GM06990 (cell line): ENCODE measurements around the gene CTSA.

Experiments used
- DNase-seq: peaks from one replicate; pipeline ENCODE4 v3.0.0-alpha.2; 2011; ENCODE audit not compliant: insufficient read length; ENCODE audit errors: extremely low read depth
- H3K27me3 ChIP-seq: replicated peaks from 2 replicates; pipeline ENCODE4 v1.6.0; 2011; ENCODE audit warnings: low read length; ENCODE audit not compliant: control insufficient read depth, insufficient read depth
- H3K36me3 ChIP-seq: 2 replicates; pipeline ENCODE4 v1.5.1; 2011; ENCODE audit warnings: low read length; ENCODE audit not compliant: control insufficient read depth, insufficient read depth
- H3K4me3 ChIP-seq: replicated peaks from 2 replicates; pipeline ENCODE4 v1.5.1; 2011; ENCODE audit warnings: low read depth, mild to moderate bottlenecking, control low read depth, low read length
- TF ChIP-seq, protein P1 (sequence below): IDR thresholded peaks from 2 replicates; pipeline ENCODE4 v1.5.1; 2011; ENCODE audit warnings: low read length, control low read depth, mild to moderate bottlenecking, inconsistent platforms; ENCODE audit not compliant: insufficient read depth, poor library complexity, severe bottlenecking

Gene CTSA

DNA sequence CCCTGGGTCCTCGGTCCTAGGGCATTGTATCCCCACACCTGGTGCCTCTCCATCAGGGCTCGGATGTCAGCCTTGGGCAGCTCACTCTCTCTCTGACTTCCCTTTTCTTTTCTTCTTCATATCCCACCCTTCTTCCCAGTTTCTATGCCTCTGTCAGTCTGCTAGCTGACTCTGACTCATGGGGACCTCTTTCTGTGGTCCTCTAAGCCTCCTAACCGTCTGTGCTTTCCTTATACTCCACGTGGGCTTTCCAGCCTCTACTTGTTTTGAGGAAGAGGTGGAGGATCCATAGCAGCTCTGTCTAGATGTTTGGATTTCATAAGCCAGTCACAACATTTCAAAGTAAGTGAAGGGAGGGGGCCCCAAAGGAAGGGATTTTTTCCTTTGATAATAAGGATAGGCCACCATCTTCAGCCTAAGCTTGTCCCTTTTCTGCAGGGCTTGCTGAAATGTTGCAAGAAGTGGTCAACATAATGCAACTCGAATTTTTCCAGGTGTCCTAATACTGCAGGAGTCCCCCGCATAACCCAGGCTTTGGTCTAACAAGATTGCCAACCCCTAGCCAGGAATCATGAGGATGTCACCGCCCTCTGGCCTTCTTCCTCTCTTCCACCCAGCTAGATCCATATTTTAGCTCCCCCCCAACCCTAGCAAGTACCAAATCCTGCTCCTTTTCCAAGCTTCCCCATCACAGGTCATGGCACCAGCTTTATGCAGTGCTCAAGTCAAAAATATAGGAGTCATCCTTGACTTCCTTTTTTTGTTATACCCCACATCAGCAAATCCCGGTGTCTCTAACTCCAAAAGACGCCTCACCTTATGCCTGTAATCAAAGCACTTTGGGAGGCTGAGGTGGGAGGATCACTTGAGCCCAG, 29.6 kb downstream of the CTSA start:
- Histone ChIP-seq H3K4me3 (no peak overlapping the region), H3K27me3 (no peaks in the 10 kb centered on the region), H3K36me3 (no peaks in the 10 kb centered on the region)
- TF ChIP-seq, protein P1, sequence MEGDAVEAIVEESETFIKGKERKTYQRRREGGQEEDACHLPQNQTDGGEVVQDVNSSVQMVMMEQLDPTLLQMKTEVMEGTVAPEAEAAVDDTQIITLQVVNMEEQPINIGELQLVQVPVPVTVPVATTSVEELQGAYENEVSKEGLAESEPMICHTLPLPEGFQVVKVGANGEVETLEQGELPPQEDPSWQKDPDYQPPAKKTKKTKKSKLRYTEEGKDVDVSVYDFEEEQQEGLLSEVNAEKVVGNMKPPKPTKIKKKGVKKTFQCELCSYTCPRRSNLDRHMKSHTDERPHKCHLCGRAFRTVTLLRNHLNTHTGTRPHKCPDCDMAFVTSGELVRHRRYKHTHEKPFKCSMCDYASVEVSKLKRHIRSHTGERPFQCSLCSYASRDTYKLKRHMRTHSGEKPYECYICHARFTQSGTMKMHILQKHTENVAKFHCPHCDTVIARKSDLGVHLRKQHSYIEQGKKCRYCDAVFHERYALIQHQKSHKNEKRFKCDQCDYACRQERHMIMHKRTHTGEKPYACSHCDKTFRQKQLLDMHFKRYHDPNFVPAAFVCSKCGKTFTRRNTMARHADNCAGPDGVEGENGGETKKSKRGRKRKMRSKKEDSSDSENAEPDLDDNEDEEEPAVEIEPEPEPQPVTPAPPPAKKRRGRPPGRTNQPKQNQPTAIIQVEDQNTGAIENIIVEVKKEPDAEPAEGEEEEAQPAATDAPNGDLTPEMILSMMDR = no peak
- DNase-seq = no peak

DNA sequence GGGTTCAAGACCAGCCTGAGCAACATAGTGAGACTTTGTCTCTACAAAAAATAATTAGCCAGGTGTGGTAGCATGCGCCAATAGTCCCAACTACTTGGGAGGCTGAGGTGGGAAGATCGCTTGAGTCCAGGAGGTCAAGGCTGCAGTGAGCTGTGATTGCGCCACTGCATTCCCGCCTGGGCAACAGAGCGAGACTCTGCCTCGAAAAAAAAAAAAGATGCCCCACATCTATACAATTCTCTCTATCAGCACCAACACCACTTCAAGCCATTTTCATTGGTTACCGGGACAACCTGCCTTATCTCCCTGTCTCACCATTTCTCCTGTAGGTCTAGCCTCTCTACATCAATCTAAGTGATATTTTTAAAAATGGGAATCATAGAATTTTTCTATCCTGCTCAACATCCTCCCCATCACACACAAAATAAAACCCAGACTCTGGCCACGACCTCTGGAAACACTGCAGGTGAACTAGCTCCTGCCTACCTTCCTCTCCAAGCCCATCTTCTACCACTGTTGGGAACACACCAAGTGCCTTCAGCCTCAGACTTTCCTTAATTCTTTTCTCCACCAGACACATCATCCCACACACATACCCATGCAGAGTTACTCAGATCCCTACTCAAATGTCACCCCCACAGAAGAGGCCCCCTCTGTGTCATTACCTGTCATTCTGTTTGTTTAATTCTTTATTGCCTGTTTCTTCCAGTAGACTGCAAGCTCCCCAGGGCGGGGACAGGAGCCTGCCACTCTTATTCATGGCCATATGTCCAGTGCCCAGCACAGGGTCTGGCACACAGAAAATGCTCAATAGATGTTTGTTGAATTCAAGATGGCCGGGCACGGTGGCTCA, 30.4 kb downstream of the CTSA start:
- H3K4me3 ChIP-seq = no peak overlapping the region
- no peaks in the 10 kb centered on the region for H3K27me3 ChIP-seq
- TF ChIP-seq, protein P1 = no peak
- H3K36me3 ChIP-seq = no peaks in the 10 kb centered on the region
- DNase-seq = no peak

DNA sequence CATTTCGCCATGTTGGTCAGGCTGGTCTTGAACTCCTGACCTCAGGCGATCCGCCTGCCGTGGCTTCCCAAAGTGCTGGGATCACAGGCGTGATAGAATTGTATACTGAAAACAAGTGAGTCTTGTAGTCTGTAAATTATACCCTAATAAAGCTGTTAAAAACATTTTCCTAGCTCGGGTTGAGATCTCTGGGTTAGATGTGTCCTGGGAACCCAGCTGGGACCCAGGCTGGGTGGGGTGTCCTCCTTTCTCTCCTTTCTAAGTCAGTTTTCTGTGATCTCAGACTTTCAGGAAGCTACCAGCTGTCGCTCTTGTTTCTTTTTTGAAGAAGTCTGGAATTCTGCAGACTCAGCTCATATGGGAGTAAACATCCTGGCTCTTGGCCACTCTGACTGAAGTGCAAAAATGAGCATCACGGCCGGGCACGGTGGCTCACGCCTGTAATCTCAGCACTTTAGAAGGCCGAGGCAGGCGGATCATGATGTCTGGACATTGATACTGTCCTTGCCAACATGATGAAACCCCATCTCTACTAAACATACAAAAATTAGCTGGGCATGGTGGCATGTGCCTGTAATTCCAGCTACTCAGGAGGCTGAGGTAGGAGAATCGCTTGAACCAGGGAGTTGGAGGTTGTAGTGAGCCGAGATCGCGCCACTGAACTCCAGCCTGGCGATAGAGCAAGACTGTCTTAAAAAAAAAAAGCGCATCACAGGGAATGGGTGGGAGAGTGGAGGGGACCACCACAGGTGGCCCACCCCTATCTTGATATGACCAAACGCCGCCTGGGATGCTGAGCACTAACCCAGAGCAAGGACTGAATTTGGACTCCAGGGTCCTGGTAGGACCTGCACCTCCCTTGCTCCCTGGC, 33.5 kb downstream of the CTSA start:
- H3K4me3 ChIP-seq = no peak overlapping the region
- H3K27me3 ChIP-seq = no peaks in the 10 kb centered on the region
- H3K36me3 ChIP-seq = no peaks in the 10 kb centered on the region
- no peak for DNase-seq
- TF ChIP-seq, protein P1 = no peak

DNA sequence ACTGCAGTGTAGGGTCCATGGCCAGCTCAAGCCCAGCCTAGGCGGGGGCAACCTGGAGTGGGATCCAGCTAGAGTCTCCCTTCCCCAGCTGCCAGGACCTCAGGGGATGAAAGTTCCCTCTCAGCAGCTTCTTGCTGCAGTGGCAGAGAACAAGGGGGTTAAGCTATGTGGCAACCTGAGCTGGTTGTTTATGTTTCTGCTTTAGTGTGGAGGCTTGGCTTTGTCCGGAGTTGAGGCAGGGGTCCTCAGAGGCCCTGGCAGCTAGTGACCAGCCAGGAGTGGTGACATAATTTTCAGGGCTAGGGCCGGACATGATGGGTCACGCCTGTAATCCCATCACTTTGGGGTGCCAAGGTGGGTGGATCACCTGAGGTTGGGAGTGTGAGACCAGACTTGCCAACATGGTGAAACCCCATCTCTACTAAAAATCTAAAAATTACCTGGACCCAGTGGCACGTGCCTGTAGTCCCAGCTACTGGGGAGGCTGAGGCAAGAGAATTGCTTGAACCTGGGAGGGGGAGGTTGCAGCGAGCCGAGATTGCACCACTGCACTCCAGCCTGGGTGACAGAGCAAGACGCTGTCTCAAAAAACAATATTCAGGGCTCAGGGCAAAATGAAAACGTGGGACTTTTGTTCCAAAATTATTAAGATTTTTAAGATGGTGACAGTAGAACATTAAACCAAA, 34.8 kb downstream of the CTSA start:
- no peaks in the 10 kb centered on the region for H3K36me3 ChIP-seq
- no peak for DNase-seq
- H3K4me3 ChIP-seq = no peak overlapping the region
- H3K27me3 ChIP-seq = no peaks in the 10 kb centered on the region
- TF ChIP-seq, protein P1 = no peak

DNA sequence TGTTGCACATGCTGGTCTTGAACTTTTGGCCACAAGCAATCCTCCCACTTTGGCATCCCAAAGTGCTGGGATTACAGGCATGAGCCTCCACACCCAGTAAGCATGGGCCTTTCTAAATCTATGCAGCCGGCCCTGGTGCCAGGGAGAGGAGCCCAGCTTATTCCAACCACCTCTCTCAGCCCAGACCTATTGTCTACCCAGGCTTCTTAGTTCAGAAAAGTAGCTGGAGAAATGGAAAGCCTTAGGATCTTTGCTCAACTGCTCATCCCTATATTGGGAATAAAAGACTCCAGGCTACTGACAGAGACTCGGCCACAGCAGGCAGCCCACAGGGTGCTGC, 35.6 kb downstream of the CTSA start:
- TF ChIP-seq, protein P1 = no peak
- Histone ChIP-seq H3K4me3 (no peak overlapping the region), H3K27me3 (no peaks in the 10 kb centered on the region), H3K36me3 (no peaks in the 10 kb centered on the region)
- DNase-seq = no peak
